NCI-H345 treated with DMSO at 0.1 percent for 48 hours (cell line): ENCODE measurements around the gene CETP.
"Not testable (repeated sequence)": the region's sequence is repeated elsewhere in the genome, so short reads cannot be mapped to it uniquely, and the experiment has no call there.

Experiments used
- DNase-seq: peaks from one replicate; lab custom pipeline; 2025; ENCODE audit not compliant: unreplicated experiment; lab: John Stamatoyannopoulos, UW

CETP gene

DNA sequence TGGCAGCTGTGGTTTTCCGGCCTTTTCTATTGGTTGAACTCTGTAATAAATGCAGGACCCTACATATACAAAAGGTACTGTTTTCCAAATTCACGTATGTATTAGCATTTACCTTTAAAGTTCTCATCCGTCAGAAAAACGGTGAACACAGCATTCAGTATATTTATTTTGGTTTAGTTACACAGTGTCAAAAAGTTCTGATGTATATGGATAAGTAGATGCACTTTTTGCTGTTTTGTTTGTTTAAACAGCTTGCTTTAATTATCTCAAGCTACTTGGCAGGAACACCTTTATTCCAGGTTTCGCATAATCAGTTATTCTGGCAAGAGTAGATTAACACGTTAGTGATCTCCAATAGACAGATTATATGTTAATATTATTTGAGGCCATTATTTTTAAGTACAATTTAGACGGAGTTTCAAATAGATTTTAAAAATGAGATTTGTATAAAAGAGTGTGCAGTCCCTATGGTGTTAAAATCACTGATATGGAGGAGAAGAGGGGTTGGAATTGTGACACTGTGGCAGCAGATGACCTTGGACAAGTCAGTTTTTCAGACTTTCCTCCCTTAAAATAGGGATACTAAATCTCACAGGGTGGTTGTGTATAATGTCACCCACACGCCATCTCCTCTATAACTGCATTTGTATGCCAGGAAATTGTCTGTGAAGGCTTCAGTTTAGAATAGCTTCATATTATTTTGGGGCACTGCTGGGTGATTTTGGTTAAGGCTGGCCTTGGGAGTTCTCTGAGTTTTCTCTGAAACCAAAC lies 27.7 kb upstream of the CETP start:
- DNase-seq, result no peak

- not testable (repeated sequence) for DNase-seq
Observed at GRCh38 chr16:56934599-56935145, 27.1 kb upstream of the CETP start.

- no peak for DNase-seq
Observed at GRCh38 chr16:56935201-56935600, 26.5 kb upstream of the CETP start.

- no peak for DNase-seq
Observed at GRCh38 chr16:56936491-56936890, 25.3 kb upstream of the CETP start.

- DNase-seq, result no peak
Observed at GRCh38 chr16:56936950-56937349, 24.8 kb upstream of the CETP start.

GRCh38 chr16:56938664-56939513 lies 22.9 kb upstream of the CETP start:
- DNase-seq, result no peak

DNA sequence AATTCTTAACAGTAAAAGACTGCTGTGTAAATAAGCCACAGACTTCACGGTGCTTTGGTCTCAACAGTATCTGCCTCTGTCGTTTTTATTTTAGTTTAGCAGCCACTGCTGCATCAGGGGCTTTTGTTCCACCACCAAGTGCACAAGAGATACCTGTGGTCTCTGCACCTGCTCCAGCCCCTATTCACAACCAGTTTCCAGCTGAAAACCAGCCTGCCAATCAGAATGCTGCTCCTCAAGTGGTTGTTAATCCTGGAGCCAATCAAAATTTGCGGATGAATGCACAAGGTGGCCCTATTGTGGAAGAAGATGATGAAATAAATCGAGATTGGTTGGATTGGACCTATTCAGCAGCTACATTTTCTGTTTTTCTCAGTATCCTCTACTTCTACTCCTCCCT lies 21.9 kb upstream of the CETP start:
- DNase-seq, result peak; percentile 85

GRCh38 chr16:56941092-56941491 lies 20.7 kb upstream of the CETP start:
- DNase-seq, result no peak

DNA sequence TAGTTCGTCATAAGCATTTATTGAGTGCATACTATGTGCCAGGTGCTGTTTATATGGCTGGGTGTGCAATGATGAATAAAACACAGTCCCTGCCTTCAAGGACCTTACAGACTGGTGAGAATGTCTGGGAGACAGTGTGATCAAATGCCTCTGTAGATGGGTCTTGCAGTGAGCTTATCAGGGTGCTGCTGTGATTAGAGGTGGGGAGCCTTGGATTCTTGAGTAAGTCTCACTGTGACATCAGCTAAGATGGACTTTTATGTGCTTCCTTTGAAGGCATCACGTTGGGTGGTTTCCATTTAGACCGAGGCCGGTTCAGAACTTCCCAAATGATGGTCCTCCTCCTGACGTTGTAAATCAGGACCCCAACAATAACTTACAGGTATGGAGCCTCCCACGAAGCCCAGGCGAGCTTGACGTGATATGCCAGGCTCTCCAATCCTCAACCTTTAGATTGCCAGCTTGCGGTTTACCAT lies 19.9 kb upstream of the CETP start:
- DNase-seq, result no peak

DNA sequence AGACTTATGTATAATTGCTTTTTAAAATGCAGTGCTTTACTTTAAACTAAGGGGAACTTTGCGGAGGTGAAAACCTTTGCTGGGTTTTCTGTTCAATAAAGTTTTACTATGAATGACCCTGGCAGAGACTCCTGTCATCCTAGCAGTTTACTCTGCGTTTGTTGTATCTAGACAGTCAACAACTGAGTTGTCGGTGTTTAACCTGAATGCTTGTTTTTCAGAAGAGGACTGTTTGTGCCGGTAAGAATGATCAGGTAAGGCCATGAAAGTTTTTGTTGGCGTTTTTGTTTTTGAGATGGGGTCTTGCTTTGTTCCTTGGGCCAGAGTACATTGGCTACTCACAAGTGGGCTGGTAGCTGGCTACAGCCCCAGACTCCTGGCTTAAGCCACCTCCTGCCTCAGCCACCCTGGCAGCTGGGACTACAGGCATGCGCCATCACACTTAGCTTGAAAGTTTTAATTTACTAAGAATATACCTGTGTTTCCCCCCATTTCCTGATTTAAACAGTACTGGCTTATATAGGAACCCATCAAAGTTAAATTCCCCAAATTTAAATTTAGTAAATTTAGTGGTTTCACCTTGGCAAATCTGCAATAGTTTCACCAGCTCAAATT lies 17.9 kb upstream of the CETP start:
- DNase-seq, result no peak

- no peak for DNase-seq
Observed at GRCh38 chr16:56944954-56945839, 16.6 kb upstream of the CETP start.

- no peak for DNase-seq
Observed at GRCh38 chr16:56945847-56946527, 15.8 kb upstream of the CETP start.

DNA sequence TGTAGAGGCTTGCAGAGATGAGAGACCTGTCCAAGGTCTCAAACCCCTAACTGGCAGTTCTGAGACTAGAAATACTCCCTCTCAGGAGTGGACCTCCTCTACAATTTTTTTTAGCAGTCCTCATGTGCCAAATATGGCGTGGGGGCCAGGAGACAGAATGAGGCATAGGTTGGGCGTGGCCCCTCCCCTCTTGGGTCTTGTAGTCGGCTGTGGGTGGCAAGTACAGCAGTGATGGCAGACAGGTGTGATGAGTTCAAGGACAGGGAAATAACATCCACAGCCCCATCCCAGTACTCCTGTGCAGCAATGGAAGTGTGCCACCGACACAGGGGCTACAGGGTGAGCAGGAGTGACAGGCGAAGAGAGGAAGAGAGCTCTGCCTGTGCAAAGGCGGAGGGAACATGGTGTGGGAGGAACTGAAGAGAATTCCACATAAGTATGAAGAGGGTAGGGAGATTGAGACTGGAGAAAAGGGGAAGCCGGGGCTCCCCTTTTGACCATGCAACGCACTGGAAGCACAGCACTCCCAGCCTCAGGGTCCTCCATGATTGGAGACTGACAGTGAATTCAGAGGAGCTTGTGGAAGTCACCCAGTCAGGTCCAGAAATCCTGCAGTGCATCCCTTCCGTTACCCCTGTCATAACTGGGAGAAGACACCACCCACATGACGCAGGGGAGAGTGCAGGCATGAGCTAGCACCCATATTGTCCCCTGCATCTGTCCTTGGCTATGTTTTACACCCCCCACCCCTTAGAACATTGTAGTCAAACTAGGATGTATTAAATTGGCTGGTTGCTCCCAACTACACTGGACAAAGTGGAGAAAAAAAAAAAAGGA lies 14.8 kb upstream of the CETP start:
- no peak for DNase-seq

DNA sequence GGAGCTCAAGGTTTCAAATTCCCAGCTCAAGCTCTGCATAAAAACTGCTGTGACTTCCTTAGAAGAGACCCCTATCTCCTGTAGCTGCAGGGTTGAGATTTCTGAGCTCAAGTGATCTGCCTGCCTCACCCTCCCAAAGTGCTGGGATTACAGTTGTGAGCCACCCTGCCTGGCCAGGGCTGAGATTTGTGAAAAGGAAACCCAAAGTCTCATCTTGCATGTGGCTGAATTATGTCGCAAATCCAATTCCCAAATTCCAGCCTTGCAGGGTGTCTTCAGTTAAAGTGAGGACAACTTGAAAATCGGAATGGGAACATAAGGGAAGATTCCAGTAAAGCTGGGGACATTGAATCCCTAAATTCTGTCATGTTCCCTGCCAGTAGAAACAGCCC lies 14.2 kb upstream of the CETP start:
- DNase-seq, result no peak

GRCh38 chr16:56948234-56948633 lies 13.5 kb upstream of the CETP start:
- DNase-seq, result no peak

- no peak for DNase-seq
Observed at GRCh38 chr16:56950051-56950450, 11.7 kb upstream of the CETP start.

DNA sequence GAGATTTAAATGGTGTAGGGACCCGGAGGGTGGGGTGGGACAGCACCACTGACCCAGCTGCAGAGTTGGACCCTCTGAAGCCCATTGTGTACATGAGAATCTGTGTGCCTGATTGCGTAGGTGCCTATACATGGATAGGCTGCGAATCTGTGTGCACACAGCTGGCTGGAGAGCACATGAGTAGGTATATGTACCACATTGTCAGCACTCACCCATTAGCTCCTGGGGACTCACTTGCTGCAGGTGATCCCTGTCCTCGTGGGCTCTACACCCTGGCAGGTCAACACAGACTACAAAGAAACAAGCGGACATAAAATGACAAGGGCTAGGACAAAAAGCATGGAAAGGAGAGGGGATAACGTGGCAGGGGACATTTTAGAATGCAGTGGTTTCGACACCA lies 11.3 kb upstream of the CETP start:
- DNase-seq, result no peak

- no peak for DNase-seq
Observed at GRCh38 chr16:56950881-56951771, 10.6 kb upstream of the CETP start.
